Urothelium cell line (cell line): ENCODE results near the gene CDC34.

Experiments
- DNase-seq: peaks from one replicate; pipeline ENCODE4 v3.0.0; 2011; ENCODE audit warnings: low spot score, mixed read lengths
- FAIRE-seq: peaks from 2 replicates; lab custom pipeline; 2011; peaks lifted over from hg19 to GRCh38; lab: Jason Lieb, UNC

Gene CDC34

GRCh38 chr19:571566-571974 lies 40.0 kb downstream of the CDC34 start:
- no peak for FAIRE-seq
- no peak for DNase-seq

GRCh38 chr19:572140-572742 lies 40.7 kb downstream of the CDC34 start, which contains the start of gene BSG:
TSS of gene BSG (plus strand) at chr19:572596. CDS start at chr19:572635, 39 bp downstream.
- no peak for FAIRE-seq
- peak; percentile 98 for DNase-seq

- no peak for DNase-seq
These were observed 41.4 kb downstream of the CDC34 start for GRCh38 chr19:572743-573518.

GRCh38 chr19:573519-573825 lies 41.9 kb downstream of the CDC34 start:
- FAIRE-seq (no peak), DNase-seq (no peak)

More at GRCh38 chr19:572743-573518, 41.4 kb downstream of the CDC34 start:
- no peak for FAIRE-seq

GRCh38 chr19:574658-575526 lies 43.3 kb downstream of the CDC34 start:
- FAIRE-seq: no peak
- DNase-seq: no peak

- DNase-seq (no peak), FAIRE-seq (no peak)
These were observed 44.3 kb downstream of the CDC34 start for GRCh38 chr19:575527-576506.

GRCh38 chr19:576768-577438 lies 45.3 kb downstream of the CDC34 start:
- FAIRE-seq: no peak
- no peak for DNase-seq

GRCh38 chr19:577439-578392 lies 46.2 kb downstream of the CDC34 start:
- FAIRE-seq (no peak), DNase-seq (no peak)

- DNase-seq: no peak
- no peak for FAIRE-seq
These were observed 47.7 kb downstream of the CDC34 start for GRCh38 chr19:579111-579841.

- FAIRE-seq (no peak), DNase-seq (no peak)
These were observed 48.2 kb downstream of the CDC34 start for GRCh38 chr19:579842-580155.

GRCh38 chr19:580274-580835 lies 48.8 kb downstream of the CDC34 start:
- DNase-seq (no peak), FAIRE-seq (no peak)

- DNase-seq (no peak), FAIRE-seq (no peak)
These were observed 50.0 kb downstream of the CDC34 start for GRCh38 chr19:581399-582111.

- FAIRE-seq: no peak
- no peak for DNase-seq
These were observed 51.1 kb downstream of the CDC34 start for GRCh38 chr19:582497-583197.

- DNase-seq (no peak), FAIRE-seq (no peak)
These were observed 51.8 kb downstream of the CDC34 start for GRCh38 chr19:583198-583967.

- FAIRE-seq: no peak
- no peak for DNase-seq
These were observed 52.3 kb downstream of the CDC34 start for GRCh38 chr19:583968-584239.
